HPDE6-E6E7 (cell line): Measurements from ENCODE around the gene CNTN4.

Experiments
- DNase-seq: peaks from one replicate; pipeline ENCODE4 v3.0.0; 2011; ENCODE audit warnings: missing footprints; ENCODE audit errors: extremely low spot score

CNTN4 gene

DNA sequence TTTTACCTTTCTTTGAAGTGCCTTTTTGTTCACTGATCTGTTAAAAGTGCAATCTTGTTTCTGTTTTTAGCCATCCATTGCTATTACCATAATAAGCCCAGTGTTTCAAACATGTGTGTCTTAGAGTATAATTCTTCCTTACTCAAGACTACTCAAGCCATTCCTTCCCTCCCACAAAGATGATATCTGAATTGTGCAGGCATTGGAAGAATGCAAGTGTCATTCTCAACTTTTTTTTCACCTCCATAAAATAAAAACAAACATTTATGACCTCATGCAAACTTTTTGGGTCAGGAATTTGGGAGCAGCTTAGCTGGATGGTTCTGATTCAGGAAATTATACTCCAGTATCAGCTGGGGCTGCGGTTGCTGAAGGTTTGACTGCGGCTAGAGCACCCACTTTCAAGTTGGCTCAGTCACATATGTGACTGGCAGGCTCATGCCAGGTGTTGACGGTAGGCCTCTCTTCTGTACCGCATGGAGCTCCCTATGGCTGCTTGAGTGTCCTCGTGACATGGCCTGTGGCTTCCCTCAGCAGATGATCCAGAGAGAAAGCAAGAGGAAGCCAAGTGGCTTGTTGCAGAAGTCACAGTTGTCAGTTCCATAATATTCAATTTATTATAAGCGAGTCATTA is 490.8 kb downstream of the CNTN4 start:
- DNase-seq = no peak

DNA sequence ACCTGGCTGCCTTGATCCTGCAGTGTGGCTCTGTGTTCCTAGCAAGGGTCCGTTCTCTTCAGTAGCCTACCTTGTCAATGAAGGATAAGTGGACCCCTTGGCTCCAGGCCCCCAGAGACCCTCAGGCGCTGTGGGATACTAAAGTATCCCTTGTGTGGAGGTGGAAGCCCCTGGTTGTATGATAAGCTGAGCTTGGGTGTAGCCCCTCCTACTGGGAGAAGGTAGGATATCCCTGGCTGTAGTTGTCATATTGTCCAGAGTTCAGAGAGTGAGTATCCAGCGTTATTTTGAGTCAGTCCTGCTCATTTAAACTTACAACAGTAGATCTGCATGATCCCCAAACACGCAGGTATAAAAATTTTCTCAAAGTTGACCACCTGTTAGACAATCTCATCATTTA is 496.8 kb downstream of the CNTN4 start:
- no peak for DNase-seq

DNA sequence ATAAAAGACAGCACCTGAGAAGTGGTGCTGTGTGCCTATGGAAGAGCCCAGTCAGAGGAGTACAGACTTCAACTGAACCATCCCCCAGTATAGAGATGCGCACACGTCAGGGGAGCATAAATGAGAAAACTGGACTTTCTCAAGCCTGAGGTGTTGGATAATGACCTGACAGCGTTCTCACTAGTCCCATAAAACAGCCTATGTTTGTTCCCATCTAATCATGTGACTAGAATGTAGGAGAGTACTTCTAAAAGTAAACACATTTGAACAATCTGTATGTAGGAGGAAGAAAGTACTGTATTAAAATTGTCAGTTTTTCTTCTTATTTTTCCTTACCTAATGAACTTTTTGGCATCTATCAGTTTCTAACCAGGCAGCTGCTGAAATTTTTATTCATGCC is 498.9 kb downstream of the CNTN4 start:
- DNase-seq = no peak

DNA sequence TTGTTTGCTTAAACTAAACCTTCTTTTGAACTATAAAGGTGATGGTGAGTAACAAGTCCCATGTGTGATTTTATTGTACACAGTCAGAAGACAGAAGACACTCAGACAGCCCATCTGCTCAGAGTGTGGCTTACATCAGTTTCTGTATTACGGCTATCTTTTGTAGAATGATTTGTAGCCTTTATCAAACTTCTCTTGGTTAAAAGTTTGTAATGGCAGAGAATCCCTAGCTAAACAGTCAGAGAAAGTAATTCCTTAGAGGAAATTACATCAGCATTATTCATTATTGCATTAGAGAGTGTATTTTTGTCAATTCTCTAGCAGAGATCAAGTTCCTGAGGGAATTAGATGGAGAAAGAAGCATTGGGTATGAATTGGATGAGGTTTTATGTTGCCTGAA is 500.8 kb downstream of the CNTN4 start:
- no peak for DNase-seq

DNA sequence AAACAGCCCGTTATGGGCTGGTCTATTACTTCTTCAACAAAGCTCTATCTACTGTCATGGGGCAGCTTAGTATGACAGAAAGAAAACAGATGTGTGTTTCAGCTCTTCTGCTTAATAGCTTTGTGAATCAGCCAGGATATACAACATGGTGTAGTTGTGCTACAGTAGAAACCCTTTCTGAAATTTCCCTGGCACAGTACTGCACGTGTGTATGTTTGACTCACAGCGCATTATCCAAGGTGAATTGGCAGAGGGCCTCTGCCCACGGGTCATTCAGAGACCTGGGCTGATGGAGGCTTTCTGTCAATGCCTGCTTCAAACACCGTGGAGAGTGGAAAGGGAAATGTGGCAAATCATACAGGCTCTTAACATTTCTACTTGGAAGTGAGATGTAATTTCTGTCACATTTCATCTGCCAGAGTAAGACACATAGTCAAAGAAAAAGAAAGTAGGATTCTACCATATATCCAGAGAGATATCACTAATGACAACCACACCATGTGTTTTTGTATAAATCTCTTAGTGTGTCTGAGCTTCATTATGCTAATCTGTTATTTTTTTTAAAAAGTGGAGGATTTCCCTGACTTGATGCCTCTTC is 505.1 kb downstream of the CNTN4 start:
- DNase-seq = no peak

DNA sequence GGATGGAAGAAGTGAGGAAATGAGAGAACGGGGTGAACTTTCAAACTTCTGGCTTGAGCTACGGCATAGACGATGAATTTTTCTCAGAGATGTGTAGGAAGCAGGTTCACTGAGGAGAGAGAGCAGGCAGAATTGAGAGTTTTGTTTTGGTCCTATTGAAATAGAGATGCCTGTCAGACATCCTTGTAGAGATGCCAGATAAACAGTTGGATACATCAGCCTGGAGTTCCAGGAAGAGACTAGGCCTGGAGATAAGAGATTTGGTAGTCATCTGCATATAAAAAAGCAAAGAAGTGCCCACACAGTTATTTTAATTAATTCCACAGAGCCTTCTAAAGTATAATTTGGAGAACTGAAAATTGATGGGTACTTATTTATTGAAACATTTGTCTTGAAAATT is 515.9 kb downstream of the CNTN4 start:
- DNase-seq = no peak

DNA sequence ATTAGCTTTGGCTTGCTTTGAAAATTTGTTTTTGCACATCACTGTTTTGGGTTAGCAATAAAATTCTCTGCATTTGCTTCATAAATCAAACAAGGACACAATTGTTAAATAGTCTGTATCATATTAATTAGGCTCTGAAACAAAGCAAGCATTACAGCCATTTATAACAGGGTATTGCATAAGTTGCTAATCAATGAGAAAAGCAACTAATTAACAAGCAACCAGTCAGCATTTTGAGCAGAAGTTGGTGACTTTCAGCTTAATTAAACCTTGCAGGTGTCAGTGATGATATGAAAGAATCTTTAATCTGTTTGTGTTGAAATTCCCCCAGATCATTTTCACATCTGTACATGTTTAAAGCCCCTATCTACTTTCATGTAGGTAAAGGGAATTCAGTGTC is 516.4 kb downstream of the CNTN4 start:
- no peak for DNase-seq

DNA sequence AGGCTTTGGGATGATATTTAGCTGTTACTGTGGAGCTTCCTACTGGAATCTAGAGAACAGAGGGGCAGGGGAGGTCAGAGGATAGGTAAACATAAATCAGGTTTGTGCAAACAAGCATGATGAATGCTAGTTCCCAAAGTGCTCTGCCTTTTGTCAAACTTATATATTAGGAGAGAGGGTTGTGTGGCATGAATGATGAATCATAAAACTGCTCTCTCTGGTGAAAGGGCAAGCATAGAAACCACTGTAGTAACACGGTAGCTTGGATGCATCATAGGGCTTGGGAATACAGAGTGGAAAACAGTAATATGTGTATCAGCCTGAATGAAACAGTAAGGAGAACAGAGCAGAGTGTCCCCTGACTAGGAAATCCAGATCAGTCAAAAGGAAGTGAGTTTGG is 524.8 kb downstream of the CNTN4 start:
- no peak for DNase-seq

DNA sequence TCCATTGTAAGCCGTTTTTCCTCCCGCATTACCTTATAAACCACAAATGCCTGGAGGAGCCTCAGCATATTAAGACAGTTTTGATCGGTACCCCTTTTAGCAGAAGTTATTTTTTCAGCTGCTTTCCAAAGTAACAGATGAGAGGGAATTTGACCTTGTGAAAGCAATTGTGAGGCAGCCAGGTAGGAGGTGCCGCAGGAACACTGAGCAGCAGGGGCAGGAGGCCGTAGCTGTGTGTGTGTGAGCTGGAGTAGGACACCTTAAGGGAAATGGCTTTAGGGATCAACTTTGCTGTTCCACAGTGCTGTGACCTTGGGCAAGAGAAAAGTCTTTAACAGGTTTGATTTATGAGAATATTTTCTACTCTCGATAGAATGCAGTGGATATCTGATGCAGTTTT is 529.5 kb downstream of the CNTN4 start:
- DNase-seq = no peak

DNA sequence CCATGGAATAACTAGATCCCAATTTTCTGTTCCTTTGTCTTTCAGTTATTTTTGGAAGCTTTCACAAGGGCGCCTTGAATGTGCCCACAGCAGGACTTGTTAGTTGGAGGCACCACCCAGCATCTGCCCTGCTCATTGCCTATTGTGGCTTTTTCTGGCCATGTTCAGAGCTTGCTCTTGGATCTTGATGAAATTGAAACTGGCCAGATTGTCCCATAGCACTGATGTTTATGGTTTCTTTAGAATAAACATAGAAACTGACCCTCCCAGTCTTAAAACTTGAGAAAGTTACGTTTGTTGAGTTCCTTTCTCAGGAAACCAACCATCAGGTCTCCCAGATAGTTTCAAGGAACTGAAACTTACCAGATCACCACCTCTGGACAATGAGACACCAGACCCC is 536.8 kb downstream of the CNTN4 start:
- no peak for DNase-seq

DNA sequence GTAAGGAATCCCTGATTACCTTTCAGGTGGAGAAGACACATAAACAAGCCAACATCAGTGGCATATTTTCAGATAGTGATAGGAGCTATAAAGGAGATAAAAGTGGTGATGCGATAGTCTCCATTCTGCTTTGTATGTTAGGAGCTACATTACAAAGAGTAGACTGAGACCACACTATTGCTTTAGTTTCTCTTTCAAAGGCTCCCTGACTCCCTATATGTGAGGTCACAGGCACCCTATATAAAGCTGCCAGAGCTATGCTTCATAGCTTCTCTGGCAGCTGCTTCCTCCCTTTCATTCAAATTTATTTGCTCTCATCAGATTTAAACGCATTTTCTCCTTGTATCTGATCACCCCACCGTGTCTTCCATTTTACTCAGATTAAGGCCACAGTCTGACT is 544.9 kb downstream of the CNTN4 start:
- DNase-seq = no peak

DNA sequence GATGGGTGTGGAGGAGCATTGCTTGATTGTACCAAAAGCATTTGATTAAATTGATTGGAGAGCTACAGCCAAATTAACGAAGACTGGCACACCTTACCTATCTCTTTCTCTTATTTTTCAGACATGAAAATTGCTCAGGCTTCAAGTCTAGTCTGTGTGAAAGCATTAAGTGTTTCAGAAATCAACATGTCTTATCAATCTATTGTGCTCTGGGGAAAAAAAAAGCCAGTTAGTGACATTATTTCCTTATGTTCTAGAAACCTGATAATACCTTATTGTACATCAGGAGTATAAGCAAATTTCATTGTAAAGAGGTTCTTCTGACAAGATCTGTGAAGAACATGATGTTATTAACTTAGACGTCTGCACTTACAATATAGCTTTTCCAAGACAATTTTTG is 546.3 kb downstream of the CNTN4 start:
- no peak for DNase-seq

DNA sequence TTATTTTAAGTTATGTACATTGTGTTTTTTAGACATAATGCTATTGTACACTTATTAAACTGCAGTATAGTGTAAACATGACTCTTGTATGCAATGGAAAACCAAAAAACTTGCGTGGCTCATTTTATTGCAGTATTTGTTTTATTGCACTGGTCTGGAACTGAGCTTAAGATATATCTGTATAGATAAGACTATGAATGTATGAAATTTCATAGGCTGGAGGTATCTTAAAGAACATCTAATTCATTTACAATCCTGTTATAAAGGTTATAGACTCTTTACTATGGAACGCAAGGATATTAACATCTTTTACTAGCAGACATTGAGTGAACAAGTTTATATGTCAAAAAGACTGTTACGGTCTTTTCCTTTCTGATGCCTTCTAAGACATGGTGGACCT is 552.1 kb downstream of the CNTN4 start:
- DNase-seq = no peak

DNA sequence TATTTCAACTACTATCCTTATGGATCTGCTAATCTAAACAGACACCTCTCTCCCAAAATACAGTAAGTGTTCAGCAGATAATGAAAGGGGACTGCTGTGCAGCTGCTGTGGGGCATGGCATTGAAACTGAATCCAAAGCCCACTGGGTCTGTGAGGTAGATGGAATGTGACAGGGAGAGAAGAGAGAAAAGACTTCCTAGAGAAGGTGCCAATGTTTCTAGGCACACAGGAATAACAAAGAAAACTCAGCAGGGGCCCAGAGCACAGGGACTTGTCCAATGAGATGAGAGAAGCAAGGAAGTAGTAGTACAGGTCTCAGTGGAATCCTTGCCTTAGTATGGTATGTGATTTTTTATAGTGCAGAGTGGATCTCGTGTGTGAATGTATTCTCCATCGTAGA is 553.7 kb downstream of the CNTN4 start:
- DNase-seq = no peak

DNA sequence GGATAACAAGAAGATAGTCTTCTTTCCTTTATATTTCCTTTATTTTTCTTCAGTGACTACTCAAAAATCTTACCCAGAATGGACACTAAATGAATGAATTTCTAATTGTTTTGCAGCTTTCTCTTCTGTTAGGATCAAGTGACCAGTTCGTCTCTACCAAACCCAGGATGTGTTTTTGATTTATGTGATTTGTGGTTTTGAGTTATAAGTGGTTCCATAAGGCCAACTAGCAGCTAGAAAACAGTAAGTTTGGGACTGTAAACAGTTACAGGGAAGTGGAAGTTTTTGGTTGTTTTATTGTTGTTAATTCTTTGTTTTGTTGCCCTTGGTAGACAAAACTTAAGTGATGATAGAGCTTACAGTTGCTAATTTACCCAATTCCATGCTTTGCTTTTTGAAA is 555.0 kb downstream of the CNTN4 start:
- no peak for DNase-seq

DNA sequence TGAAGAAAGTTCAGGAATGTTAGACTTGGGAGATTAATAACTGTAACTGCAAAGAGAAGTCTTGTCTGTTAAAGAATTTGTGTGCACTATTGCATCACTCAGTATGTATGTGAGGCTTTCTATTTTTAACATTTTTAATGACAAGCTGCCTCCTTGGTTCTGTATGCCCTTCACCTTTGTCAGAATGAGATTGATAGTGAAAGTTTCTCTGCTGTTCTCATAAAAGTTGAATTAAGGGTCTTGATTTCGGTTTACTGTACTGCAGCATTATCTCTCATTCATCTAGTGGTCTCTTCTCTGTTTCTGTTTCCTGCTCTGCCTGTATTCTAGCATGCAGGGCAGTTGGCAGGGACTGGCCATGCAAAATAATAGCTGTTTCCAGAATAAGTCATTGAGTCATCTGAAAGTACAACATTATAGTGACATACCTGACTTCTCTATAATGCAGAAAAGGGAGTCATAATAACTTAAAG is 556.6 kb downstream of the CNTN4 start:
- DNase-seq = no peak

DNA sequence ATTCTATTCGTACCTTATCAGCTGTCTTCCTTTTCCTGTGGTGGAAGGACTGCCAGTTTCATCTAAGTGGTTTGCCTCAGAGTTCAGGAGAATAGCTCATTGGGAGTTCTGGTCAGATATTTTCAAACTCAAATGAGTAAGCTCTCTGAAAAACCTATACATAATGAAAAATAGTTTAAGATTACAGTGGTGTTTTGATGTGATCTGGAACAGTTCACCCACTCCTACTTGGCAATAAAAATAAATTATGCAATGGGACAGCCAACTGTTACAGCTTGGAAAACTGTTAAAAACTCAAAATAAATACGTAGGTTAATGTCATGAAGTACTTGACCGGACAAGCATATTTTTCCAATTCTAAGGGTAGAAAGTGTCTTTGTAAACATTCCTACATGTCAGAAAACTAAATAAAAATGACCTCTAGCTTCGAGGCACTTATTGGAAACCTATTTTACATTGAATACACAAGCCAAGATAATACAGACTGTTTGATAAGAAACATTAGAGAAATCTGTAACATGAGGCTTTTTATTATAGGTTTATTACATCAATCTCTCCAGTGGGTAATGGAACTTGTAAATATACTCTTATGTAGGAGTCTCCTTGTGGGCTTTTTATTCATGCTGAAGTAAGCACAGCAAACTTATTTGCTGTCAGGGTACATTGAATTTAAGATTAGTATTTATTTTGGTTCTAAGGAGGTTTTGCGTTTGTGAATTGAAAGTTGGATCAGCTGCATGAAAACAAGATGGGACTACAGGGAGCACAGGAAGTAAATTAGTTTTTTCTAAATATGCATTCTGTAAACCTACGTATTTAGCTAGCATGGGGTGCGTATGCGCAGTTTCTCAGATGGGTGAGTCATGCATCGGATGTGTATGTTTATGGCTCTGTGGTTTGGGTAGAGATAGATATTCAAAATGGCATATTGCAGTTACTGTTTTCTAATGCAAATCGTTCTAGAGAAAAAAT is 558.4 kb downstream of the CNTN4 start:
- DNase-seq = no peak

DNA sequence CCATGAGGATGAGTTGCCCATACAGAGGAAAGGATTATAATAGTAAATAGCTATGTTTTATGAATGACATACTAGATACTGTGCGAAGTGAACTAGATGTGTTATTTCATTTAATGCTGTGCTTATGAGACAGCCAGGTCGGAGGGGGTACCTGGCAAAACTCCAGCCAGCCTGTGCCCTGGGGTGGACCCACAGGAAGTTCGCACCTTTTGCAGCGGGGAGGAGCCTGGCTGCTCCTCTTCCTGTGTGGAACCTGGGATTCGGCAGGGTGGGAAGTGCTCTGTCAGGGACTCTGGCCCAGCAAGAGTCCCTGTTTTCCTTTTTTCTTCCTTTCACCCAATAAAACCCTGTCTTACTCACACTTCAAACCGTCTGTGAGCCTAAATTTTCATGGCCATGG is 559.3 kb downstream of the CNTN4 start:
- no peak for DNase-seq

DNA sequence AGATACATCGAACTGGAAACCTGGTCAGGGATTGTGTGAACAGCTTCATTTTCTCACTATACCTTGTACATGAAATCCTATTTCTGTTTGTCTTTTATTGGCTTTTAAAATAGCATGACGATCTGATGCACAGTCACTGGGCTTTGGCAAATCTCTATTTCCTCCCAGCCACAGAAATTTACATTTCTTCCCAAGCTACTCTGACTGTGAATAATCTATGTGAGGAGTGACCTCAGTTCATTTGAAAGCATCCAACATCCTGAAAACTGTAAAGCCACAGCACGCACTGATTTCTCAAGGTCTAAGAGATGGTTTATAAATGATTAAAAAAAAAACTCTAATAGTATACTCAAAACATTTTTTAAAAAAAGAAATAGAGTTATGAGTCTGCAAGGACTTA is 561.2 kb downstream of the CNTN4 start:
- no peak for DNase-seq

DNA sequence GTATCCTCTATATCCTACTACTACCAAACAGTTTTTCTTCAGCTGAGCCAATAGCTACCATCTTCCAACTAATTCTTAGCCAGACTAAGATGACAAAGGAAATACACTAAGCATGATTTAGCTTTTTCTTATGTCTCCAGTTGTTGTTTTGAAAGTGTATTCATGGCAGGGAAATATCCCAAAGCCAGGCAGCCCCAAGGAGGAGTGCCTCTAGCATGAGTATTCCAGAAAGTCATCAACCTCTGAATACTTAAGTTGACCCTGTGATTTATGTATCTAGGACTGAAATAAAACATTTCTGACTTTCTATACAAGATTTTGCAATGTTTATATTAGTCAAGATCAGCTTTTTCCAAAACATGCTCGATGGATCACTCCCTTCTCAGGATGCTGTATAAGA is 562.4 kb downstream of the CNTN4 start:
- no peak for DNase-seq

DNA sequence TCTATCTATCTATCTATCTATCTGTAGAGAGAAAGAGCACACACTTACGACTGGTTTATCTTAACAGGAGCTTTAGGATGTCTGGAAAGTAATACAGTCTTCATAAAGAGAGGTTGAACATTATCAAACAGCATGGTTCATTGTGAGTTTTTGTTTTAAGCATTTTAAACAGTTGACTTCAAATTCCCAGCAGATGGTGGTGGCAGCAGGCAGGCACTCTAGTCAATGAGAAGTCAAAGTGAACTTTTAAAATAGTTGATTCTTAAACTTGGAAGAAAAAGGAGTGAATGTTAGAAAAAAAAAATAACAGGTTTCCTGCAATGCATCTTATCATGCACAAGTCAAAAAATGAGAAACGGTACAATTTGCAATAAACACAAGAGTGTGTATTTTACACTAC is 578.8 kb downstream of the CNTN4 start:
- no peak for DNase-seq

DNA sequence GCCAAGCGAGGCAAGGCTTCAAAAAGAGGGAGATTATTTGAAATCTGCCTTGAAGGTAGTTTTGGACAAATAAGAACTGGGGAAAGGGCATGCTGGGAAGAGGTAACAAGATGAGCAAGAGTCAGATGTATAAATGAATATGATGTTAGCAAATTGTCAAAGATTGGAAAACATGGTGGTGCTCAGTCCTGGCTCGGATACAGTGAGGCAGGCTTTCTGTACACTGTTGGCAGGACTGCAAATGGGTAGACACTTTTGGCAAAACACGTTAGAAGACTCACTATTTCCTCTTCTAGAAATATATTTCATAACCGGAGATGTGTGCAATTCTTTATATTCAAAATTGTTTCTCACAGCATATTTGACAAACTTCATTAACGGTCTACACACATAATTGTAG is 581.6 kb downstream of the CNTN4 start:
- DNase-seq = no peak

DNA sequence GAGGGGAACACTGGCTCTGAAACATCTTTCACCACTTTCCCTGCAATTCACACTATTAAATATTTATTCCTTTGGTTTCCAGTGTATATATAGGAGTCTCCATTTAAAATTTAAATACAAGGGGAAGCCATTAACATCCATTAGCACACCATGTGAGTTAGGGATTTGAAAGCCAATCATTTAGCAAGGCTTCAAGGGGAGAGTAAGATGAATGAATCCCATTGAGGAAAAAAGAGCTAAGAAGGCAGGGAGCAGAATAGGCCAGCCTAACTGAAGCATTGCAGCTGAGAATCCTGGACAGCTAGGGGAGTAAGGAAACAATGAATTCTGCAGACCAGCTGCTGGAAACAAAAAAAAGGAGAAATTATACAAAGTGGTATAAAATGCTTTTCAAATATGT is 585.4 kb downstream of the CNTN4 start:
- DNase-seq = no peak
